Esophagus muscularis mucosa (tissue), 4 donors: ENCODE results near the gene BID. TPM values are rescaled to one million over a fixed set of nuclear protein-coding genes. Genes with fewer than 3 reads are reported as not detected.

Source experiments
- DNase-seq: peaks from one replicate; pipeline ENCODE4 v3.0.0-alpha.2; 2017; ENCODE audit errors: extremely low spot score
- H3K27ac ChIP-seq, 4 donors: fragments of 200-600 bp; sonication (generic); replicated peaks in 1 of 4; 1 replicate in 3 of 4; 2 replicates in 1 of 4; pipeline ENCODE4 v1.5.1; 2016 to 2019; ENCODE audit warnings: mild to moderate bottlenecking in 1 of 4
- H3K27me3 ChIP-seq, 4 donors: fragments of 200-600 bp; sonication (generic); one replicate each; pipeline versions ENCODE4 v1.5.1 to v1.6.0; 2016 to 2019
- H3K36me3 ChIP-seq, 4 donors: fragments of 200-600 bp; sonication (generic); one replicate each; pipeline ENCODE4 v1.5.1; 2016 to 2019
- H3K4me1 ChIP-seq, 4 donors: fragments of 200-600 bp; sonication (generic); one replicate each; pipeline ENCODE4 v1.5.1; 2016 to 2019
- H3K4me3 ChIP-seq, 4 donors: fragments of 200-600 bp; sonication (generic); 1 replicate in 2 of 4; 2 replicates in 2 of 4; pipeline ENCODE4 v1.5.1; 2016 to 2019; ENCODE audit warnings: mild to moderate bottlenecking in 4 of 4, moderate library complexity in 1 of 4
- H3K9me3 ChIP-seq, 4 donors: fragments of 200-600 bp; sonication (generic); 1 replicate in 3 of 4; 2 replicates in 1 of 4; pipeline ENCODE4 v1.5.1; 2016 to 2019
- EP300 ChIP-seq: sonication (generic); formaldehyde crosslinking; IDR thresholded peaks from one replicate; pipeline ENCODE4 v1.6.1; 2017; ENCODE audit warnings: antibody characterized with exemption
- POLR2A ChIP-seq: fragments of 450-650 bp; IDR thresholded peaks from one replicate; pipeline ENCODE4 v1.6.1; 2017; ENCODE audit warnings: antibody characterized with exemption, moderate library complexity, mild to moderate bottlenecking, low read depth
- POLR2AphosphoS5 ChIP-seq, 2 donors: sonication (generic); formaldehyde crosslinking; IDR thresholded peaks; one replicate each; pipeline ENCODE4 v1.6.1; 2017; ENCODE audit warnings: antibody characterized with exemption in 2 of 2
- WGBS: methylation state at CpG from one replicate; pipeline ENCODE4 v1.1.5; 2018; 5-methylcytosine and 5-hydroxymethylcytosine counted together
- intact Hi-C: fragments of 100-400 bp; cut with DNase I; formaldehyde crosslinking; loops from one replicate; pipeline ENCODE4 v1.15.1; 2023
- total RNA-seq, 4 donors: library from RNA; depleted of rRNA; stranded (reverse); fragments of >200 nt; gene quantifications; one replicate each; pipeline versions ENCODE4 v1.1.0 to v1.2.1, GENCODE V29; 2016
- TF ChIP-seq, protein P1 (sequence below), 3 experiments: fragments of 200-600 bp in 2 of 3; fragments of 450-650 bp in 1 of 3; sonication (generic) in 2 of 3; IDR thresholded peaks; one replicate each; pipeline ENCODE4 v1.5.1; 2017 to 2019; ENCODE audit warnings: antibody characterized with exemption in 3 of 3, mild to moderate bottlenecking in 2 of 3, moderate library complexity in 1 of 3

The BID gene
- total RNA-seq, 4 donors from 2014 or later = 12.9 to 48.3 (median 26.3) TPM

DNA sequence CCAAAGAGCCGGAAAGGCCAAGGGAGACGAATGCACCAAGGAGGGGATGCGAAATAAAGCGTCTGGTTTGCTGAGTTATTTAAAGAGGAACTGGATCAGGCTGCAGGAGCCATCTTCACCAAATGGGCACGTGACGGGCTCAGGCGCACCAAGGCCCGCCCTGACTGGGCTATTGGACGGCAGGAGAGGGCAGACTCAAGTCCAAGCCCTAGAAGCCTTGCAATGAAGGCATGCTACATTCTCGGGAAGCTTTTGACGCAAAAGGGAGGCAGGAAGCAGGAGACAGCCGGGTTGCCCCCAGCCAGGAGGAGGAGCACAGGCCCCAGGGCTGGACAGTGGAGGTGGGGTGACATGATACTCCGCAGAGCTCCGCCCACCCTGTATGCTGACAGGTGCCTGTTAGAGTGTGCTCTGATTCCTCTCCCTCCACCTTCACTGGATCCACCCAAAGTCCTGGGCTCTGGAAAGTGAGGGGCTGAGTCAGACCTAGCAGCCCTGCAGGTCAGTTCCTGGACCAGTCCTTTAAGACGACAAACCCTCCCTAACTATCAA lies 41.5 kb upstream of the BID start:
- H3K9me3 ChIP-seq = no peaks in the 10 kb centered on the region
- WGBS = 90% methylated on average over 15 of the region's 15 CpGs
- intact Hi-C loops = no loop called here
- no peak for DNase-seq
- no peak overlapping the region for H3K4me3 ChIP-seq
- H3K27me3 ChIP-seq = no peaks in the 10 kb centered on the region
- TF ChIP-seq POLR2AphosphoS5 (IDR thresholded peaks at IDR 0.05) (no peak), POLR2A (no peak), EP300 (no peak)
- TF ChIP-seq, protein P1, sequence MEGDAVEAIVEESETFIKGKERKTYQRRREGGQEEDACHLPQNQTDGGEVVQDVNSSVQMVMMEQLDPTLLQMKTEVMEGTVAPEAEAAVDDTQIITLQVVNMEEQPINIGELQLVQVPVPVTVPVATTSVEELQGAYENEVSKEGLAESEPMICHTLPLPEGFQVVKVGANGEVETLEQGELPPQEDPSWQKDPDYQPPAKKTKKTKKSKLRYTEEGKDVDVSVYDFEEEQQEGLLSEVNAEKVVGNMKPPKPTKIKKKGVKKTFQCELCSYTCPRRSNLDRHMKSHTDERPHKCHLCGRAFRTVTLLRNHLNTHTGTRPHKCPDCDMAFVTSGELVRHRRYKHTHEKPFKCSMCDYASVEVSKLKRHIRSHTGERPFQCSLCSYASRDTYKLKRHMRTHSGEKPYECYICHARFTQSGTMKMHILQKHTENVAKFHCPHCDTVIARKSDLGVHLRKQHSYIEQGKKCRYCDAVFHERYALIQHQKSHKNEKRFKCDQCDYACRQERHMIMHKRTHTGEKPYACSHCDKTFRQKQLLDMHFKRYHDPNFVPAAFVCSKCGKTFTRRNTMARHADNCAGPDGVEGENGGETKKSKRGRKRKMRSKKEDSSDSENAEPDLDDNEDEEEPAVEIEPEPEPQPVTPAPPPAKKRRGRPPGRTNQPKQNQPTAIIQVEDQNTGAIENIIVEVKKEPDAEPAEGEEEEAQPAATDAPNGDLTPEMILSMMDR (IDR thresholded peaks at IDR 0.05) = no peak
- peaks cover 0 to 1% (median 0%) of the 10 kb centered on the region in 4 donors for H3K4me1 ChIP-seq
- no peak overlapping the region for H3K27ac ChIP-seq
- H3K36me3 ChIP-seq = peaks cover 53 to 97% (median 93%) of the 10 kb centered on the region in 4 donors

DNA sequence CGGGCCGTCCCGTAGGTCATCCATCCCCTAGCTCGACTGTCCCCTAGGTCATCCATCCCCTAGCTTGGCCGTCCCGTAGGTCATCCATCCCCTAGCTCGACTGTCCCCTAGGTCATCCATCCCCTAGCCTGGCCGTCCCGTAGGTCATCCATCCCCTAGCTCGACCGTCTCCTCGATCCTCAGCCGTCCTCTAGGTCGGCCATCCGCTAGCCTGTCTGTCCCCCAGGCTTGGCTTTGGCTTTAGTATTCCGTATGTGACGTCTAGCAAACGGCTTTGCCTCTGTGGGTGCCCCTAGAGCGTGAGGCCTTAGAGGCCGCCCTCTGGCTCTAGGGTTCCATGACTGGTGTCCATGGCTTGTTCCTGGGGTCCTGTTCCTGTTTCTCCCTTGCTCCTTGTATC lies 40.6 kb upstream of the BID start:
- no peak overlapping the region for H3K4me3 ChIP-seq
- TF ChIP-seq POLR2A (no peak), POLR2AphosphoS5 (IDR thresholded peaks at IDR 0.05) (no peak), EP300 (no peak)
- TF ChIP-seq, protein P1 (IDR thresholded peaks at IDR 0.05) = no peak
- H3K4me1 ChIP-seq = peaks cover 0 to 6% (median 0%) of the 10 kb centered on the region in 4 donors
- H3K27ac ChIP-seq = no peak overlapping the region
- H3K9me3 ChIP-seq = no peaks in the 10 kb centered on the region
- WGBS = 95% methylated on average over 20 of the region's 20 CpGs
- peaks cover 51 to 100% (median 92%) of the 10 kb centered on the region in 4 donors for H3K36me3 ChIP-seq
- no peak for DNase-seq
- H3K27me3 ChIP-seq = no peaks in the 10 kb centered on the region
- intact Hi-C loops = no loop called here

DNA sequence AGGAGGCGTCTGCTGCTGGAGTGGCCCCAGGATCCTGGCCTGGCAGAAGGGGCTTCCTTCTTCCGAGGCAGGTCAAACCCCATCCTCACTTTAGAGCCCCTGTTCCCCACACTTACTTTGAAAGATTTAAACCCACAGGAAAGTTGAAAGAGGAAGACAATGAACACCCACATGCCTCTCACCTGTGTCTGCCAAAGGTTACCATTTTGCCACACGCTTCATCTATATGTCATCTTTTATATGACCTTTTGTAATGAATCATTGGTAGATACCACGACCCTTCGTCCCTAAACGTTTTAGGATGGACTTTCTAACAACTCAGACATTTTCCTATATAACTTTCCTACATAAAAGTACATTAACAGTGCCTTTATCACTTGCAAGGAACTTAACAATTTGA lies 39.8 kb upstream of the BID start:
- peaks cover 48 to 100% (median 90%) of the 10 kb centered on the region in 4 donors for H3K36me3 ChIP-seq
- WGBS = 80% methylated on average over 6 of the region's 6 CpGs

DNA sequence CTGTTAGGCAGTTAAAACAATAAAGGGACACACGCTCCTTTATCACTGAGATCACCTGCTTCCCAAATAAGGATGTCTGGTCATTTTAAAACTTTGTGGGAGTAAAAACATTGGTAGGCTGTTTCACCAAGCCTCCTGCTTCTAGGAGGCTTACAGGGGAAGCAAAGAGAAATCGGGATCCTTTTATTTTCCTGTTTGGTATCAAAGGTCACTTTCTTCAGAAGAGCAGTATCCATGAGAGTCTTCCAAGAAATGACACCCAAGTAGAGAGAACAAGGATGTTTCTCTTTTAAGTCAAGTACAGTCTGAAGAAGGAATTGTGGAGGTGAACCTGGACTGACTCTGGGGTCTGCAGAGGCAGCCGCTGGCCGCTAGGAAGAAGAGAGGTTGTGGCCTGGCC lies 36.9 kb upstream of the BID start:
- Histone ChIP-seq H3K4me1 (peaks cover 0 to 11% (median 0%) of the 10 kb centered on the region in 4 donors), H3K9me3 (no peaks in the 10 kb centered on the region), H3K27ac (no peak overlapping the region), H3K4me3 (no peak overlapping the region), H3K36me3 (peaks cover 45 to 100% (median 90%) of the 10 kb centered on the region in 4 donors), H3K27me3 (no peaks in the 10 kb centered on the region)
- DNase-seq = no peak
- WGBS = 86% methylated on average over 4 of the region's 4 CpGs
- TF ChIP-seq, protein P1 (IDR thresholded peaks at IDR 0.05) = no peak
- TF ChIP-seq POLR2A = no peak
- no peak for TF ChIP-seq POLR2AphosphoS5 (IDR thresholded peaks at IDR 0.05)
- TF ChIP-seq EP300 = no peak
- intact Hi-C loops = no loop called here

More for the DNA sequence above, 39.8 kb upstream of the BID start:
- H3K4me3 ChIP-seq = no peak overlapping the region
- TF ChIP-seq POLR2AphosphoS5 (IDR thresholded peaks at IDR 0.05) (no peak), POLR2A (no peak), EP300 (no peak)
- TF ChIP-seq, protein P1 (IDR thresholded peaks at IDR 0.05) = no peak
- H3K4me1 ChIP-seq = peaks cover 0 to 6% (median 0%) of the 10 kb centered on the region in 4 donors
- intact Hi-C loops = no loop called here
- H3K27me3 ChIP-seq = no peaks in the 10 kb centered on the region
- H3K9me3 ChIP-seq = no peaks in the 10 kb centered on the region
- H3K27ac ChIP-seq = no peak overlapping the region
- no peak for DNase-seq
